ENCODE measurements around the gene ACTN2.

Gene ACTN2

DNA sequence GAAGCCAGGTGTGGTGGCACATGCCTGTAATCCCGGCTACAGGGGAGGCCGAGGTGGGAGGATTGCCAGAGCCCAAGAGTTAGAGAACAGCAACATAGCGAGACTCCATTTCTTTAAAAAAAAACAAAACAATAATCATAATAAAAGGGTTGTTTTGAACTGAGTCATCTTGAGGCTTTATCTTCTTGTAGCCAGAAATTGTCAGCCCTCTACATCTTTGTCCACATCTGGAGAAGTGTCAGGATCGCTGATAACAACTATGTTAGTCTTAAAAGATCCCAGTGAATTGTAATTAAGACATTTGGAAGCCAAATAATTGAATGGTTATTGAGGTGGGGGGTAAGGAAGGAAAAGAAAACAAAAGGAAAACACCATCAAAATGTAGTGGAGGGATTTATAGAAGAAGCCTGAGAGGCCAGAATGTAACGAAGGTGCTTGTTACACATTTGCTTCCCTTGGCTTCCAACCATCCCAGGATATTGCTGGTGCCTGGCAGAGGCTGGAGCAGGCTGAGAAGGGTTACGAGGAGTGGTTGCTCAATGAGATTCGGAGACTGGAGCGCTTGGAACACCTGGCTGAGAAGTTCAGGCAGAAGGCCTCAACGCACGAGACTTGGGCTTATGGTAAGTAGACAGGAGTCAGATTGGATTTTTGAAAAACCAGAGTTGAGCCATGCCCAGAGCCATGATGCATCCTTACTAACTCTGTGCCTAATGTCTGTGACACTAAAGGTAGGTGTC is 56.3 kb downstream of the ACTN2 start:
- no peak for DNase-seq (ENCODE audit: low read depth, low spot score)

- DNase-seq (ENCODE audit: low read depth, low spot score) = no peak
Measured at GRCh38 chr1:236744533-236744932, 58.2 kb downstream of the ACTN2 start.

- no peak for DNase-seq (ENCODE audit: low read depth, low spot score)
Measured at GRCh38 chr1:236746785-236747184, 60.5 kb downstream of the ACTN2 start.

DNA sequence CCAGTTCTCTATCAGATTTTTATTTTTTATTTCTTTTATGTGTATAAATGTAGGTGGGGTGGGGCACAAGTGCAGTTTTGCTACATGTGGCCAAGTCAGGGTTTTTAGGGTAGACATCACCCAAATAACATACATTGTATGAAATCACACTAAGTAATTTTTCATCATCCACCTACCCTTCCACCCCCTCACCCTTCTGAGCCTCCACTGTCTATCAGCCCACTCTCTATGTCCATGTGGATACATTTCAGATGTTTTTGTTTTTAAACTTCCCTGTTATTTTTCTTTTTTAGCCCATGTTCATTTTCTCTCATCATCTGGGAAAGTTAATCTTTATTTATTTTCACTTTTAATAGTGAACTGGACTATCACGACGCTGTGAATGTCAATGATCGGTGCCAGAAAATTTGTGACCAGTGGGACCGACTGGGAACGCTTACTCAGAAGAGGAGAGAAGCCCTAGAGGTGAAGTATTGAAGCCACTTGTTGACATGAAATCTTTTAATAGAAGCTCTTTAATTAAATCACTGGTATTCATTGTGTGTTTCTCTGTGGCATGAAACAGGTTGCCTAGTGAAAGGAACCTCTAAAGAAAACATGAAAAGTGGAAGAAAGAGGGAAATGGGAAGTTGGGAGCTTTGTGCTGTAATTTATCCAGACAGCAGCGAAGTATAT is 61.1 kb downstream of the ACTN2 start:
- no peak for DNase-seq (ENCODE audit: low read depth, low spot score)

GRCh38 chr1:236748268-236748870 is 62.1 kb downstream of the ACTN2 start:
- no peak for DNase-seq (ENCODE audit: low read depth, low spot score)

DNA sequence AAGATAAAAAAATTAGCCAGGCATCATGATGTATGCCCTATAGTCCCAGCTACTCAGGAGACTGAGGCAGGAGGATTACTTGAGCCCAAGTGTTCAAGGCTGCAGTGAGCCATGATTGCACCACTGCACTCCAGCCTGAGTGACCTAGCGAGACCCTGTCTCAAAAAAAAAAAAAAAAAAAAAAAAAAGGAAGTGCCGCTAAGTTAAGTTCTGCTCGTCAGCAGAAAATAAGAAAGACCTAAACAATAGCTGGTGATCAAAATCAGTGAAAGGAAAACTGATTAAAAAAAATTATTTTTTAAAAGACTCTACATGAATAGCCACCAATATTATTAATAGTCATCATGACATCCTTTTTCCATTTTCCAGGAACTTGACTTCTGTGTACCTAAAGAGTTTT is 64.6 kb downstream of the ACTN2 start:
- no peak for DNase-seq (ENCODE audit: low read depth, low spot score)

GRCh38 chr1:236751385-236751784 is 65.1 kb downstream of the ACTN2 start:
- no peak for DNase-seq (ENCODE audit: low read depth, low spot score)

GRCh38 chr1:236751935-236752334 is 65.6 kb downstream of the ACTN2 start:
- DNase-seq (ENCODE audit: low read depth, low spot score) = no peak

GRCh38 chr1:236753516-236753915 is 67.2 kb downstream of the ACTN2 start:
- no peak for DNase-seq (ENCODE audit: low read depth, low spot score)

DNA sequence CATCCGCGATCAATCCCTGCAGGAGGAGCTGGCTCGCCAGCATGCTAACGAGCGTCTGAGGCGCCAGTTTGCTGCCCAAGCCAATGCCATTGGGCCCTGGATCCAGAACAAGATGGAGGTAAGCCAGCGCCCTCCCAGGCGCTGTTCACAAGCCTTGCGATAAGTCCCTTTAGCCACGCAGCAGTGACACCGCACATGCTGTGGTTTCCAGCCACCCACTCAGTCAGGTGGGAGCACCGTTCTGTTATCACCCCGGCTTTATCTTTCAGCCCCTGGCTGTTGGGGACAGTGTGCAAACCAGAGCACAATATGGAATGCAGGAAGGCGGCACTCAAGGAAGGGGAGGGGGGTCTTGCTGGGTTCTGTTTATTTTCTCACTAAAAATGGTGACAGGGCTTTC is 67.7 kb downstream of the ACTN2 start:
- no peak for DNase-seq (ENCODE audit: low read depth, low spot score)

- no peak for DNase-seq (ENCODE audit: low read depth, low spot score)
Measured at GRCh38 chr1:236754525-236755210, 68.4 kb downstream of the ACTN2 start.

DNA sequence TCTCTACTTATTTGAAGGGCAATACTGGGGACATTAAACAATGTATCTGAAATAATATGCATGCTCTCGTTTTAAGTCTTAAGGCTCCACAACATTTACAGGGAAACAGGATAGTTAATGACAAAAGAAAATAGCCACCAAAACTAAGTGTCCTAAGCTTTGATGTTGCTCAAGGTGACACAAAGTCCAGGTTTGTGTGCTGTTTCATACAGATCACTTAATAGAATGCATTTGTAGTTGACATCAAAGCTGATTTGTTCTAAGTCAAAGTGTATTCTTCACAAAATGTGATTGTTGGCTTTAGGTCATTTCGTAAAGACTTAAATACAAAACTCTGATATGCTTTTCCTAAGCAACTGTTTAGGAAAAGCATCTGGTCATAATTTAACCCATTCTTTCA is 71.3 kb downstream of the ACTN2 start:
- DNase-seq (ENCODE audit: low read depth, low spot score) = no peak

GRCh38 chr1:236759252-236759859 is 73.1 kb downstream of the ACTN2 start:
- DNase-seq (ENCODE audit: low read depth, low spot score) = no peak

- DNase-seq (ENCODE audit: low read depth, low spot score) = no peak
Measured at GRCh38 chr1:236760480-236760879, 74.2 kb downstream of the ACTN2 start.

DNA sequence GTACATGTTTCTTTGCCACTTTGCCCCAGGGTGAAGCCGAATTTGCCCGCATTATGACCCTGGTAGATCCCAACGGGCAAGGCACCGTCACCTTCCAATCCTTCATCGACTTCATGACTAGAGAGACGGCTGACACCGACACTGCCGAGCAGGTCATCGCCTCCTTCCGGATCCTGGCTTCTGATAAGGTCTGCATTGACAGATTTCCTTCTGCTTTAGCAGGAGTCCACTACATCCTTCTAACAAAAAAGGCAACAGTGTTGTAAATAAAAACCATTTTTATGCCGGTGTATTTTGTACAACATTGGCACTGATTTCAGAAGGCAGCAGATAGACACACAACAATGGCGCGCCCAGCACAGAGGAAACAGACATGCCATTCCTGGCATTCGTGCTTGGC is 74.7 kb downstream of the ACTN2 start:
- no peak for DNase-seq (ENCODE audit: low read depth, low spot score)

DNA sequence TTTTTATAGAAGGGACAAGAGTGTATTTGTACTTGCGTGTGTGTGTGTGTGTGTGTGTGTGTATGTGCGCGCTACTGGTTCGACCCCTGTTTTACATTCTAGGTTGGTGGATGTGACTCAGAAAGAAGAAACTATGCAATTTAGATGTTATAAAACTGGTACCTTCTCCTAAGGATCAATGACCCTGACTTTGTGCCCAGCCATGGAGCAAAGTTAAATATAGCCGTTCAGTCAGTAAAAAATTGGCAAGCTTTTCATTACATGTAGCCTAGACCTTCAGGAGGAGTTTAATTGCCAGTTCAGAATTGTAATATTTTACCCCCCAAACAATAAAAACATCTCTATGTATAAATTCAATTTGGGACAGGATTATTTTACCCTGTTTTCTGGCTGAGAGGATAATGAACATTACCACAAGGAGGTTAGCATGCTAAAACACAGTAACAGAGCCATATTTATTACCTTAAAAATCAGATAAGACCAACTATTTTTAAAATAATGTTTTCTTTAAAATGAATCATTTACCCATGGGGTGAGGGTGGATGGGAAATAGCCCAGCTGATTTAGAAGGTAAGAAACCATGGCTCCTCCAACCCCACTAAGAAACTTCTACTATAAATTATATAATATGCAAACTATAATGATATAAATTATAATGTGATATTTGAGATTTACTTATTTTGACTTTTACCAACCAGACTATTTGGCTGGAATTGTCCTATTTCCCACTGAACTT is 75.3 kb downstream of the ACTN2 start:
- DNase-seq (ENCODE audit: low read depth, low spot score) = no peak

DNA sequence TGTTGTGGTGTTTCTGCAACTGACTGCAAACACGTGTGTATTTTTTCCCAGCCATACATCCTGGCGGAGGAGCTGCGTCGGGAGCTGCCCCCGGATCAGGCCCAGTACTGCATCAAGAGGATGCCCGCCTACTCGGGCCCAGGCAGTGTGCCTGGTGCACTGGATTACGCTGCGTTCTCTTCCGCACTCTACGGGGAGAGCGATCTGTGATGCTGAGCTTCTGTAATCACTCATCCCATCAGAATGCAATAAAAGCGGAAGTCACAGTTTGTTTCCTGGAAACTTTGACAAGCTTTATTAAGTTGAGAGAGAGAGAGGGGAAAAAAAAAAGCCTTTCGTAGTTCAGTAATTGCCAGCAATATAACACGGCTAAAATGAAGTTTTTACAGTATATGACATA is 76.1 kb downstream of the ACTN2 start:
- no peak for DNase-seq (ENCODE audit: low read depth, low spot score)

DNA sequence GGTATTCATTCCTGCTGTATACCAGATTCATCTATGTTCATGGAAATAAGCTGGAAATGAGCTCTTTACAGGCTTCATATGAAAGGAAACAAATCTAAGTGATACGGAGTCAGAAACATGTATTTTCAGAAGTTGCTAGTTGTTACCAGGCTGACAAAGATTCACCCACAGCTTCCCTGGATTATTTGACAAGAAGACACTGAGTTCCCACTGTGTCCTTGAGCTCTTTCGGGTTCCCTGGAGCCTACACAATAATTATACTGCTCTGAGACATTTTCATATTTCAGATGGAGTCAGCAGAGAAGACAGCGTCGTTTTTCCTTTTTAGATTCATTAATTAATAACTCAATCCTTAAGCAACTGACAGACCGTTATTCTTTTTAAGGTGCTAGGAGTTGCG is 79.5 kb downstream of the ACTN2 start:
- DNase-seq (ENCODE audit: low read depth, low spot score) = no peak

GRCh38 chr1:236766506-236766905 is 80.2 kb downstream of the ACTN2 start:
- no peak for DNase-seq (ENCODE audit: low read depth, low spot score)

DNA sequence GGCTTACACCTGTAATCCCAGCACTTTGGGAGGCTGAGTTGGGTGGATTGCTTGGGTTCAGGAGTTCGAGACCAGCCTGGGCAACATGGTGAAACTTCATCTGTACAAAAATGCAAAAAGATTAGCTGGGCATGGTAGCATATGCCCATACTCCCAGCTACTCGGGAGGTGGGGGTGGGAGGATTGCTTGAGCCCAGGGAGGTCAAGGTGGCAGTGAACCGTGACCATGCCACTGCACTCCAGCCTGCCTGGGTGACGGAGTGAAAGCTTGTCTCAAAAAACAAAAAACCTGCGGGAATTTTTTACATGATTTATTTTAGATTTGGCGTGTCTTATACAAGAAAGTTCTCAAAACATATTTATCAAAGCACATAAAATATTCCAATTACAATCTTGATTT is 81.0 kb downstream of the ACTN2 start:
- DNase-seq (ENCODE audit: low read depth, low spot score) = no peak

- no peak for DNase-seq (ENCODE audit: low read depth, low spot score)
Measured at GRCh38 chr1:236768601-236769000, 82.3 kb downstream of the ACTN2 start.
